Stomach smooth muscle (tissue), 2 donors: ENCODE results near the gene ECM1.
A peak's percentile ranks its signal among the peaks of the same experiment; 100 is the strongest.

ENCODE experiments used
- H3K27ac ChIP-seq: one replicate; pipeline ENCODE4 v1.7.0; 2013; ENCODE audit warnings: mild to moderate bottlenecking, low read length, inconsistent platforms
- H3K27me3 ChIP-seq, 2 donors: one replicate each; pipeline ENCODE4 v1.7.0; 2013; ENCODE audit warnings: low read length in 2 of 2; ENCODE audit not compliant: insufficient read depth in 2 of 2, control insufficient read depth in 1 of 2
- H3K36me3 ChIP-seq, 2 donors: one replicate each; pipeline ENCODE4 v1.7.0; 2013; ENCODE audit warnings: low read length in 2 of 2; ENCODE audit not compliant: control insufficient read depth in 2 of 2, insufficient read depth in 2 of 2
- H3K4me1 ChIP-seq: one replicate; pipeline ENCODE4 v1.7.0; 2013; ENCODE audit warnings: low read length; ENCODE audit not compliant: control insufficient read depth, insufficient read depth
- H3K4me3 ChIP-seq, 2 donors: one replicate each; pipeline ENCODE4 v1.7.0; 2013; ENCODE audit warnings: low read length in 2 of 2
- H3K9ac ChIP-seq, 2 donors: one replicate each; pipeline ENCODE4 v1.7.0; 2013; ENCODE audit warnings: low read length in 2 of 2, mild to moderate bottlenecking in 1 of 2
- H3K9me3 ChIP-seq, 2 donors: one replicate each; pipeline ENCODE4 v1.7.0; 2013; ENCODE audit warnings: low read length in 2 of 2; ENCODE audit not compliant: control insufficient read depth in 2 of 2
- donor health status: healthy.
- donor health status: Pancreatic carcinoma.

Gene ECM1

DNA sequence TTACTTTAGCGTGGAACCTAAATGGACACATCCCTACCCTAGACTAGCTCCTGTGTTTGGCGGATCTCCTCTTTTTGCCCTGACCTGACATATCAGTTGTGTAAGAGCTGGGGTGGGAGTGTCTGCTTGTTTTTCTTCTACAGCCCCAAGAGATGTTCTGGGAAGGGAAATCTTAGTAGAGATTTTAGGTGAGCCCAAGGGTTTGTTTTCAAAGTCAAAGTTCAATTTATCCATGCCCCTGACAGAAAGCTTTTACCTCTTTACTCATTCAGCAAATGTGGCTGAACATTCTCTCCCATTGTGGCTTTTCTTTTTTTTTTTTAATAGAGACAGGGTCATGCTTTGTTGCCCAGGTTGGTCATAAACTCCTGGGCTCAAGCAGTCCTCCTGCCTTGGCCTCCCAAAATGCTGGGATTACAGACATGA is 28.0 kb upstream of the ECM1 start:
- H3K9me3 ChIP-seq = no peaks in the 10 kb centered on the region
- H3K36me3 ChIP-seq = no peaks in the 10 kb centered on the region
- no peaks in the 10 kb centered on the region for H3K4me1 ChIP-seq
- H3K27ac ChIP-seq = no peak overlapping the region
- no peak overlapping the region for H3K9ac ChIP-seq
- no peak overlapping the region for H3K4me3 ChIP-seq
- H3K27me3 ChIP-seq = no peaks in the 10 kb centered on the region

DNA sequence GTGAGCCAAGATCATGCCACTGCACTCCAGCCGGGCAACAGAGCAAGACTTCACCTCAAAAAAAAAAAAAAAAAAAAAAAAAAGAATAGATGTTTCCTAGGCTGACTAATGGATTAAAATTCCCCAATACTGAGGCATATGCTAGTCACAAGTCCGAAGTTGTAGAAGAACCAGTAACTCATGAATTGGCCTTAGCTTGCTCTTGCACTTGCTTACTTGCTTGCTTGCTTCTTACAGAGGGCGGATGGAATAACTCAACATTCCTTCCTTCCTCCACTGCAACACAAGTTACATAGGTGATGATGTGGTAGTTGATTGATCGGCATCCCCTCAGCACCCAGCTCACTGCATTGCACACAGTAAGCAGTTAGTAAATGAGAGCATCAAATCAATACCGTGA is 23.5 kb upstream of the ECM1 start:
- no peaks in the 10 kb centered on the region for H3K9me3 ChIP-seq
- no peaks in the 10 kb centered on the region for H3K27me3 ChIP-seq
- no peak overlapping the region for H3K27ac ChIP-seq
- H3K4me3 ChIP-seq = no peak overlapping the region
- H3K9ac ChIP-seq = no peak overlapping the region
- H3K36me3 ChIP-seq = peaks cover 2 to 8% of the 10 kb centered on the region in 2 donors
- peaks cover 6% of the 10 kb centered on the region for H3K4me1 ChIP-seq

GRCh38 chr1:150484861-150485260 is 23.0 kb upstream of the ECM1 start:
- H3K36me3 ChIP-seq = peaks cover 4 to 9% of the 10 kb centered on the region in 2 donors

DNA sequence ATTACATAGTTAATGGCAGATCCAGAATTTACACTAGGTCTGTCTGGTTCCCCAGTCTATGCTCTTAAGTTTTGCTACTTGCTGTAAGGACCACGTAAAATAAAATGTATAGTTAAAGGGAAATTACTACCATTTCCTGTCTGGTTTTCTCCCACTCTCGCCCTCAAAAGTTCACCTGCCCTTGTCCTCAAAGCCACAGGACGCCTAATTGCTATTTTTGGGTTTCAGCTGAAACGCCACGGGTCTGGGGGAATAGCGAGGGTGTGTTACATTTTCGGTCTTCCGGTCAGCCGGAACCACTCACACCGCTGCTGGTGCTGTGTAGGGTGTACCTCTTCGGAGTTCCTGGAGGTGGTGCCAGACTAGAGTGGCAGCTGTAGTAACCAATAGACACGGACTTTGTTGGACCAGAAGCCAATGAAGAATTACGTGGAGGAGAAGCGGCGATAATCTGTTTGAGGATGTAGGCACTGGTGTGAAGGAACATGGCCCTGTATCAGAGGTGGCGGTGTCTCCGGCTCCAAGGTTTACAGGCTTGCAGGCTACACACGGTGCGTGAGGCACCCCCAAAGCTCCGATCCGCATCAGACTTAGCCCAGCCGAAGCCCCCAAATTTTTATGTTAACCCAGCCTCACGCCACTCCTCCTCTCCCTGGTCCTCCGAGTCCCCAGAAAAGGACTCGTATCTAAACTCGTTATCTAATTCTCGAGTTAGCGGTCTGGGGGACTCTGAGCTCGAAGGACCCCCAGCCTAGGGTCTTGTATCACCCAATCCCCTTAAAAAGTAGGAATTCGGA is 20.7 kb upstream of the ECM1 start, which contains the start of gene TARS2:
TARS2 (plus strand) TSS at position 454 of the 797 bp plus-strand sequence; CDS start at position 486, 32 bp downstream.
- Histone ChIP-seq H3K4me3 (peak within 1 kb of the TSS; percentile 75 to 96), H3K9ac (peak within 1 kb of the TSS; percentile 92 to 94), H3K4me1 (peaks cover 6% of the 10 kb centered on the region), H3K27me3 (no peaks in the 10 kb centered on the region), H3K9me3 (no peaks in the 10 kb centered on the region), H3K36me3 (peaks cover 18 to 22% of the 10 kb centered on the region in 2 donors), H3K27ac (peak within 1 kb of the TSS; percentile 60)

More at GRCh38 chr1:150484861-150485260, 23.0 kb upstream of the ECM1 start:
- H3K27me3 ChIP-seq = no peaks in the 10 kb centered on the region
- H3K9me3 ChIP-seq = no peaks in the 10 kb centered on the region
- H3K4me3 ChIP-seq = no peak overlapping the region
- H3K27ac ChIP-seq = no peak overlapping the region
- no peak overlapping the region for H3K9ac ChIP-seq
- peaks cover 6% of the 10 kb centered on the region for H3K4me1 ChIP-seq

- Histone ChIP-seq H3K27ac (peak overlapping the region; percentile 60), H3K9ac (peak overlapping the region; percentile 92 to 94), H3K27me3 (no peaks in the 10 kb centered on the region)
These were observed 20.2 kb upstream of the ECM1 start for GRCh38 chr1:150487763-150488115.

DNA sequence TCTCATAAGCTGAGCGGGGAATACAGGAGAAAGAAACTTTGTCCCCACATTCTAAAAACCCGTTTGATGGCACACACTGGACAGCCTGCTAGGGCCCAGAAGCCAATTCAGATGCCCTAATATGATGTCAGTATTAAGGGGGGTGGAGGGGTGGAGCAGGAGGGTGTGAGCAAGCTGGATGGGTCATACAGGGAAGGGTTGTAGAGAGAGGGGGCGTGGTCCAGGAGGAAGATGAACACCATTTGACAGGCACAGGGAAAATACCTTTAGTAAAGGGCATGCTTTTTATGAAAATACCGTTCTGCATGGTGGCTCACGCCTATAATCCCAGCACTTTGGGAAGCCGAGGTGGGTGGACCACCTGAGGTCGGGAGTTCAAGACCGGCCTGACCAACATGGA is 14.7 kb upstream of the ECM1 start:
- peaks cover 41 to 42% of the 10 kb centered on the region in 2 donors for H3K36me3 ChIP-seq
- H3K27ac ChIP-seq = no peak overlapping the region
- no peak overlapping the region for H3K4me3 ChIP-seq
- no peaks in the 10 kb centered on the region for H3K27me3 ChIP-seq
- peaks cover under 1% of the 10 kb centered on the region for H3K4me1 ChIP-seq
- H3K9me3 ChIP-seq = no peaks in the 10 kb centered on the region
- no peak overlapping the region for H3K9ac ChIP-seq

More at GRCh38 chr1:150487763-150488115, 20.2 kb upstream of the ECM1 start:
- no peaks in the 10 kb centered on the region for H3K9me3 ChIP-seq
- H3K4me3 ChIP-seq = peak overlapping the region; percentile 75 to 96
- peaks cover 6% of the 10 kb centered on the region for H3K4me1 ChIP-seq
- peaks cover 20 to 22% of the 10 kb centered on the region in 2 donors for H3K36me3 ChIP-seq

- peaks cover 27 to 34% of the 10 kb centered on the region in 2 donors for H3K36me3 ChIP-seq
- no peak overlapping the region for H3K9ac ChIP-seq
These were observed 9.6 kb upstream of the ECM1 start for GRCh38 chr1:150498342-150498741.

DNA sequence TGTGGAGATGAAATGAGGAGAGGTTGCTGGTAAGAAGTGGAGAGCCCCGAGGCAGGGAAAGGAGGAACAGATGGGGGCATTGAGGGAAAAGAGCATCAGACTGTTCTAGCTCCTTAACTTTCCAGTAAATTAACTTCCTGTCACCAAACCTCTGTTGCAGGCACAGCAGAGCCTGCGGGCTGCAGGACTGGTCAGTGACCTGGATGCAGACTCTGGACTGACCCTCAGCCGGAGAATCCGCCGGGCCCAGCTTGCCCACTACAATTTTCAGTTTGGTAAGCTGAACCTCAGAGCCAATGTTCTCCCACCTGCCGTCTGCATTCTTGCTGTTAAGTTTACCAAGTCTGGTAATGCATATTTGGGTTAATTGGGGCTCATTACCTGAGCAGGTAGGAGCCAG is 2.5 kb upstream of the ECM1 start:
- Histone ChIP-seq H3K4me1 (peaks cover 4% of the 10 kb centered on the region), H3K4me3 (no peak overlapping the region), H3K9me3 (no peaks in the 10 kb centered on the region), H3K9ac (no peak overlapping the region), H3K27me3 (no peaks in the 10 kb centered on the region), H3K27ac (no peak overlapping the region), H3K36me3 (peaks cover 23 to 31% of the 10 kb centered on the region in 2 donors)

More at GRCh38 chr1:150498342-150498741, 9.6 kb upstream of the ECM1 start:
- Histone ChIP-seq H3K27me3 (no peaks in the 10 kb centered on the region), H3K4me1 (no peaks in the 10 kb centered on the region), H3K27ac (no peak overlapping the region), H3K4me3 (no peak overlapping the region), H3K9me3 (no peaks in the 10 kb centered on the region)

DNA sequence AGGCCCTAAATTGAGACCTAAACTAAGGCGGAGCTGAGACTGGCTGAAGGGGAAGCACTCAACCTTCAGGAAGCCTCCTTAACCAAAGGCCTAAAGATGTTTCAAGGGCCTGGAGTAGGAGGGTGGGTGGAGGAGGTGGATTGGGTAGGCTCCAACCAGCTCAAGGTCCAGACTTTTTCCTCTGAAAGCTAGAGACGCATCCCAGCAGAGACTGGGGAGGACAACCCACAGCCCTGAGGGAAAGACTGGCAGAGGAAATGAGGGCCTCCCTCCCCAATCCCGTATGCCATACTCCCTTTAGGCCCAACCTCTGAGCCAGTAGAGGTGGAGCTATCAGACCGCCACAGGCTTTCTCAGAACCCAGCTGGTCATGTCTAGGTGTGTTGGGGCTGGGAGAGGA is 1.1 kb downstream of the ECM1 start:
- no peaks in the 10 kb centered on the region for H3K27me3 ChIP-seq
- peak overlapping the region in 1 of 2 donors; percentile 64 for H3K4me3 ChIP-seq
- no peaks in the 10 kb centered on the region for H3K9me3 ChIP-seq
- H3K9ac ChIP-seq = peak overlapping the region in 1 of 2 donors; percentile 46
- H3K36me3 ChIP-seq = peaks cover 14 to 35% of the 10 kb centered on the region in 2 donors
- H3K4me1 ChIP-seq = peaks cover 4% of the 10 kb centered on the region
- H3K27ac ChIP-seq = no peak overlapping the region

DNA sequence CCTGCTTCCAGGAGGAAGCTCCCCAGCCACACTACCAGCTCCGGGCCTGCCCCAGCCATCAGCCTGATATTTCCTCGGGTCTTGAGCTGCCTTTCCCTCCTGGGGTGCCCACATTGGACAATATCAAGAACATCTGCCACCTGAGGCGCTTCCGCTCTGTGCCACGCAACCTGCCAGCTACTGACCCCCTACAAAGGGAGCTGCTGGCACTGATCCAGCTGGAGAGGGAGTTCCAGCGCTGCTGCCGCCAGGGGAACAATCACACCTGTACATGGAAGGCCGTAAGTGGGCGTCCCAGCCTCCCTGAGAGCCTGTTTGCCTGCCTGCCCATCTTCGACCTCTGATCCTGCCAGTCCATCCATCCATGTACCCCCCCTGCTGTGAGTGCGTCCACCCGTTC is 3.6 kb downstream of the ECM1 start:
- Histone ChIP-seq H3K4me3 (no peak overlapping the region), H3K4me1 (peaks cover 25% of the 10 kb centered on the region), H3K9ac (no peak overlapping the region), H3K27ac (no peak overlapping the region), H3K36me3 (peaks cover 4 to 13% of the 10 kb centered on the region in 2 donors), H3K27me3 (no peaks in the 10 kb centered on the region), H3K9me3 (no peaks in the 10 kb centered on the region)
